ENCODE measurements around the gene SDHB. TPM values are rescaled to one million over a fixed set of nuclear protein-coding genes. Genes with fewer than 3 reads are reported as not detected.

The SDHB gene
- total RNA-seq, 1 donor from 2014 or later, result 79.3 TPM

DNA sequence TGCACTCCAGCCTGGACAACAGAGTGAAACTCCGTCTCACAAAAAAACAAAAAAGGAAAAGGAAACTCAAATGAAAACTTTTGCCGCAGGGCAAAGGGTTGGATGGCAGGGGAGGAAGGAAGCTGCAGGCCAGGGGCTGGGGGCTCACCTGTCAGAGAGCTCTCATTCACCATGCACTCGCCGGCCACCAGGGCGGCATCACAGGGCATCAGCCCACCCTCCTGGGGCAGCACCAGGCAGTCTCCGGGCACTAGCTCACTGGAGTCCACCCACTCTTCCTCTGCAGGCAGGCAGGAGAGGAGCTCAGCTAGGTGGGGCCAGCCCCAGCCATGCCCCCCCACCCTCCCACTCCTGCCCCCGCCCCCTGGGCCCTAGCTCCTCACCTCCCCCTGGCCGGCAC, 54.0 kb downstream of the SDHB start:
- H3K36me3 ChIP-seq, result peaks cover 66% of the 10 kb centered on the region
- H3K4me3 ChIP-seq, result no peak overlapping the region
- no peak overlapping the region for H3K27ac ChIP-seq
- no peaks in the 10 kb centered on the region for H3K27me3 ChIP-seq
- H3K9me3 ChIP-seq, result no peaks in the 10 kb centered on the region
- no peaks in the 10 kb centered on the region for H3K4me1 ChIP-seq
- DNase-seq (no peak), ATAC-seq (no peak)
- TF ChIP-seq, protein P1, sequence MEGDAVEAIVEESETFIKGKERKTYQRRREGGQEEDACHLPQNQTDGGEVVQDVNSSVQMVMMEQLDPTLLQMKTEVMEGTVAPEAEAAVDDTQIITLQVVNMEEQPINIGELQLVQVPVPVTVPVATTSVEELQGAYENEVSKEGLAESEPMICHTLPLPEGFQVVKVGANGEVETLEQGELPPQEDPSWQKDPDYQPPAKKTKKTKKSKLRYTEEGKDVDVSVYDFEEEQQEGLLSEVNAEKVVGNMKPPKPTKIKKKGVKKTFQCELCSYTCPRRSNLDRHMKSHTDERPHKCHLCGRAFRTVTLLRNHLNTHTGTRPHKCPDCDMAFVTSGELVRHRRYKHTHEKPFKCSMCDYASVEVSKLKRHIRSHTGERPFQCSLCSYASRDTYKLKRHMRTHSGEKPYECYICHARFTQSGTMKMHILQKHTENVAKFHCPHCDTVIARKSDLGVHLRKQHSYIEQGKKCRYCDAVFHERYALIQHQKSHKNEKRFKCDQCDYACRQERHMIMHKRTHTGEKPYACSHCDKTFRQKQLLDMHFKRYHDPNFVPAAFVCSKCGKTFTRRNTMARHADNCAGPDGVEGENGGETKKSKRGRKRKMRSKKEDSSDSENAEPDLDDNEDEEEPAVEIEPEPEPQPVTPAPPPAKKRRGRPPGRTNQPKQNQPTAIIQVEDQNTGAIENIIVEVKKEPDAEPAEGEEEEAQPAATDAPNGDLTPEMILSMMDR (IDR thresholded peaks at IDR 0.05), result no peak
- intact Hi-C loops (cut with DNase I), result no loop called here

DNA sequence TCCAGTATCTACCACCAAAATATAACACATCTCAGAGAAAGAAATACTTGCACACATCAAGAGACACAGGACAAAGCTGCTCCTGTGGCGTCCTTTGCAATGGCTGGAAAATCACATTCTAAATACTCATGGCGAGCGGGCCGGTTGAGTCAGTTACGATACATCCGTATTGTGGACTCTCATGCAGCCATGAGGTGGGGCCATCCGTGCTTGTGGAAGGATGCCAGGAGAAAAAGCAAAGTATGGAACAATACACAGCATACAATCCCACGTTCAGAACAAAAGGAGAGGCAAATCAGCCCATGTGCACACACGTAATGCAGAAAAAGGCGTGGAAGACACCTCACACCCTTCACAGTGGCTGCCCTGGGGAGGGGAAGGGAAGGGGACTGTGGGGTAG, 55.2 kb downstream of the SDHB start:
- no peak overlapping the region for H3K4me3 ChIP-seq
- H3K4me1 ChIP-seq, result no peaks in the 10 kb centered on the region
- DNase-seq (no peak), ATAC-seq (no peak)
- H3K9me3 ChIP-seq, result no peaks in the 10 kb centered on the region
- peaks cover 53% of the 10 kb centered on the region for H3K36me3 ChIP-seq
- intact Hi-C loops (cut with DNase I), result no loop called here
- TF ChIP-seq, protein P1 (IDR thresholded peaks at IDR 0.05), result no peak
- H3K27me3 ChIP-seq, result no peaks in the 10 kb centered on the region
- no peak overlapping the region for H3K27ac ChIP-seq

DNA sequence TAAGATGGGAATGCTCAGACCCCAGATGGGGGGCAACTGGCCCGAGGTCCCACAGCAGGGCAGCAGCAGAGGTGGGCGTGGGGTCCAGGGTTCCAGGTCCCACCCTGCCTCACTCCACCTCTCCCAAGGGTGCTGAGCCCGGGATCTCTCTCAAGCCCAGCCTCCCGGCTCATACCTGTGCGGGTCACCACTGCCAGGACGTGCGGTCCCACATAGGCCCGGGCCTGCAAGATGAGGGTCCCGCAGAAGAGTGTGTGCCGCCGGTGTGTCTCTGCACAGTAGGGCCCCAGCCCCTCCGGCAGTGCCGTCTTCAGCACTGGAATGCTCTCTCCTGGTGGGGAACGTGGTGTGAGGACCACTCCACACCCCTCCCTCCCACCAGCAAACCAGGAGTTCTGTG, 57.0 kb downstream of the SDHB start:
- H3K4me3 ChIP-seq, result no peak overlapping the region
- ATAC-seq (no peak), DNase-seq (no peak)
- intact Hi-C loops (cut with DNase I), result no loop called here
- H3K36me3 ChIP-seq, result peaks cover 40% of the 10 kb centered on the region
- no peaks in the 10 kb centered on the region for H3K9me3 ChIP-seq
- H3K4me1 ChIP-seq, result no peaks in the 10 kb centered on the region
- no peak overlapping the region for H3K27ac ChIP-seq
- H3K27me3 ChIP-seq, result no peaks in the 10 kb centered on the region
- TF ChIP-seq, protein P1 (IDR thresholded peaks at IDR 0.05), result no peak

DNA sequence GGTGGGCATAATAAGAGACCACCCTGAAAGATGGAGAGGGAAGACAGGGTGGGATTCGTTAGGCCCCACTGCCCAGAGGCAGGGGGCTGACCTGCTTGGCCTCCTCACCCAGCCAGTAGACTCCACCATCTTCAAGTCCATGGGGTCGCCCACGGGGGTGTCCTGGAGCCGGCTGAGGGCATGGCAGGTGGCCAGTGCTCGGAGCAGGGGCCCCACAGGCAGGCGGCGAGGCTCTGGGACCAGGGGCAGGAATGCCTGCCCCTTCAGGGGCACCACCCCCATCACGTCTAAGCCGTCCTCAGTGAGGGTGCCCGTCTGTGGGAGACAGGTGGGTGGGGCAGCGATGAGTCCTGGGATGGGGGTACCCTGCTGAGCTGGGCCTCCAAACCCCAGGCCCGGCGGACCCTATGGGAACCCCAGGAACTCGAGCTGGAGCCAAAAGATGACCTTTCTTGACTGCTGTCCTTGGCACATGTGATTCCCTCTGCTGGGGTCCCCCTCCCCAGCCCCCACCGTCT, 60.3 kb downstream of the SDHB start:
- no peaks in the 10 kb centered on the region for H3K27me3 ChIP-seq
- no peaks in the 10 kb centered on the region for H3K4me1 ChIP-seq
- no peak for DNase-seq
- TF ChIP-seq, protein P1 (IDR thresholded peaks at IDR 0.05), result no peak
- intact Hi-C loops (cut with DNase I), result no loop called here
- H3K27ac ChIP-seq, result no peak overlapping the region
- H3K9me3 ChIP-seq, result no peaks in the 10 kb centered on the region
- no peak overlapping the region for H3K4me3 ChIP-seq
- peaks cover 31% of the 10 kb centered on the region for H3K36me3 ChIP-seq
- no peak for ATAC-seq

DNA sequence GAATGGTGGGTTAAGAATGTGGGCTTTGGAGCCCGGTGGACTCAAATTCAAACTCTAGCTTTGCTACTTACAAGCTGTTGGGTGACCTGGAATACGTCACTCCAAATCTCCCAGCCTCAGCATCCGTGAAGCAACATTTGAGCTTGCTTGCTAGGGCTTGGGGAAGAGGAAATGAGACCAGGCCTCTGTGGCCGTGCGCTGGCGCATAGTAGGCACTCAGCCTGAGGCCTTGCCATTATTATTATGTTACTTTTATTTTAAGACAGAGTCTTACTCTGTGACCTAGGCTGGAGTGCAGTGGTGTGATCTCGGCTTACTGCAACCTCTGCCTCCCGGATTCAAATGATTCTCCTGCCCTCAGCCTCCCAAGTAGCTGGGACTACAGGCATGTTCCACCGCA, 61.2 kb downstream of the SDHB start:
- TF ChIP-seq, protein P1 (IDR thresholded peaks at IDR 0.05), result no peak
- Histone ChIP-seq H3K4me1 (no peaks in the 10 kb centered on the region), H3K36me3 (peaks cover 32% of the 10 kb centered on the region), H3K9me3 (no peaks in the 10 kb centered on the region), H3K27ac (no peak overlapping the region), H3K27me3 (no peaks in the 10 kb centered on the region), H3K4me3 (no peak overlapping the region)
- intact Hi-C loops (cut with DNase I), result no loop called here
- ATAC-seq, result no peak
- no peak for DNase-seq

DNA sequence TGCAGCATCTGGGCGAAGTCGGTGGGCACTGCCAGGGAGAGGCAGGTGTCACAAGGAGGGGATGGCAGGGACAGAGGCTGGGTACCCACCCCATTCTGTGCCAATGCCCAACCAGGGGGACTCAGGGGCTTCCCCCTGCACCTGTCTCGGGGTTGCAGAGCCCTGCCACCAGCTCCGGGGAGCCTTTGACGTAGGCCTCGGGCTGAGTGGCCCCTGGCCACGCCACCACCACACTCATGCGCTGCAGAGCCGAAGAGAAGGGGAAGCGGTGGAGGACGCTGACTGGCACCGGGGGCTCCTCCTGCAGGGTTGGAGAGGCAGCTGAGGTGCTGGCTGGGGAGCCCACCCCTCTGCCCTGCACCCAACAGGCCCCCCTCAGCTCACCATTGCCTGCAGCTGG, 61.7 kb downstream of the SDHB start:
- H3K36me3 ChIP-seq, result peaks cover 33% of the 10 kb centered on the region

More for the DNA sequence above, 61.7 kb downstream of the SDHB start:
- TF ChIP-seq, protein P1 (IDR thresholded peaks at IDR 0.05), result no peak
- DNase-seq (no peak), ATAC-seq (no peak)
- H3K9me3 ChIP-seq, result no peaks in the 10 kb centered on the region
- no peaks in the 10 kb centered on the region for H3K4me1 ChIP-seq
- intact Hi-C loops (cut with DNase I), result no loop called here
- H3K27me3 ChIP-seq, result no peaks in the 10 kb centered on the region
- no peak overlapping the region for H3K4me3 ChIP-seq
- no peak overlapping the region for H3K27ac ChIP-seq
